ENCODE measurements around the gene FOXN1.

Gene FOXN1

DNA sequence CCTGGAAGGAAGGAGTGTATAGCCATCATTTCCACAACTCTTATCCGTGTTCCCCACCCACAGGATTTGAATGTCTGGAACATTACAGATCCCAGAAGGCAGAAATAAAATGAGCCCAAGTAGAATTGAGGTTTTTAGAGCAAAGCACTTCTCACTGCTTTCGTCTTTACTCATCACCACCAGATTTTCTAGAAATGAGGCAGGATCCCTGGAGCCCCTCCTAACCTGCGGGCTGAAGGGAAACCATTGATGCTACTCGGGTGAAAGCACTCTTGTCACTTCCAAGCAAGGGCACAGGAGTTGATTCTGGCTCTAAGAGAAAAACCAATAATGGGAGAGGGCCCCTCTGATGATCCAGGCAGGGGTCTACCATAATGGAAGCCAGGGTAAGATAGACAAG lies 73.4 kb downstream of the FOXN1 start:
- TF ChIP-seq, protein P1, sequence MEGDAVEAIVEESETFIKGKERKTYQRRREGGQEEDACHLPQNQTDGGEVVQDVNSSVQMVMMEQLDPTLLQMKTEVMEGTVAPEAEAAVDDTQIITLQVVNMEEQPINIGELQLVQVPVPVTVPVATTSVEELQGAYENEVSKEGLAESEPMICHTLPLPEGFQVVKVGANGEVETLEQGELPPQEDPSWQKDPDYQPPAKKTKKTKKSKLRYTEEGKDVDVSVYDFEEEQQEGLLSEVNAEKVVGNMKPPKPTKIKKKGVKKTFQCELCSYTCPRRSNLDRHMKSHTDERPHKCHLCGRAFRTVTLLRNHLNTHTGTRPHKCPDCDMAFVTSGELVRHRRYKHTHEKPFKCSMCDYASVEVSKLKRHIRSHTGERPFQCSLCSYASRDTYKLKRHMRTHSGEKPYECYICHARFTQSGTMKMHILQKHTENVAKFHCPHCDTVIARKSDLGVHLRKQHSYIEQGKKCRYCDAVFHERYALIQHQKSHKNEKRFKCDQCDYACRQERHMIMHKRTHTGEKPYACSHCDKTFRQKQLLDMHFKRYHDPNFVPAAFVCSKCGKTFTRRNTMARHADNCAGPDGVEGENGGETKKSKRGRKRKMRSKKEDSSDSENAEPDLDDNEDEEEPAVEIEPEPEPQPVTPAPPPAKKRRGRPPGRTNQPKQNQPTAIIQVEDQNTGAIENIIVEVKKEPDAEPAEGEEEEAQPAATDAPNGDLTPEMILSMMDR (IDR thresholded peaks at IDR 0.05; ENCODE audit: borderline replicate concordance, control extremely low read depth, extremely low read depth, insufficient read depth, missing control alignments): no peak
- DNase-seq (ENCODE audit: low spot score): peak; percentile 56
- in situ Hi-C loops (cut with MboI; ENCODE audit: low sequenced_read_pairs, unreplicated experiment): no loop called here

GRCh38 chr17:28580959-28581358 lies 74.8 kb downstream of the FOXN1 start:
- TF ChIP-seq, protein P1 (IDR thresholded peaks at IDR 0.05; ENCODE audit: borderline replicate concordance, control extremely low read depth, extremely low read depth, insufficient read depth, missing control alignments): no peak
- in situ Hi-C loops (cut with MboI; ENCODE audit: low sequenced_read_pairs, unreplicated experiment): no loop called here
- DNase-seq (ENCODE audit: low spot score): no peak

DNA sequence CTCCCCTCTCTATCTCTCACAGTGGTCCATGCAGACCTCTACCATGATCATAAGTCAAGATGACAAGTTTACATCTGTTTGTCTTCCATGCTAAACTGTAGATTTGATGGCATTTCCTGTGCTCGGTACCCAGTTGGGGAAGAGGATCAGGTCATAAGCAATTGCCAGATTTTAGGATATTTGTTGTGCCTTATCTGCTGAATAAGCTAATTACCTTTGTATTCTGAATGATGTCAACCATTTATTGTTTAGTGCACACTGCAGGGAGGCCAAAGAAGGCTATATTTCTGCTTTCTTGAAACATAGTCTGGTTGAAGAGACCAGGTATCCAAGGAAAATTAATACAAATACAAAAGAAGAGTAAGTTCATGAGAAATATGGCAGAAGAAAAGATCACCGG lies 76.4 kb downstream of the FOXN1 start:
- DNase-seq (ENCODE audit: low spot score): no peak
- in situ Hi-C loops (cut with MboI; ENCODE audit: low sequenced_read_pairs, unreplicated experiment): no loop called here
- TF ChIP-seq, protein P1 (IDR thresholded peaks at IDR 0.05; ENCODE audit: borderline replicate concordance, control extremely low read depth, extremely low read depth, insufficient read depth, missing control alignments): no peak

GRCh38 chr17:28584434-28584833 lies 78.3 kb downstream of the FOXN1 start:
- no peak for DNase-seq (ENCODE audit: low spot score)
- TF ChIP-seq, protein P1 (IDR thresholded peaks at IDR 0.05; ENCODE audit: borderline replicate concordance, control extremely low read depth, extremely low read depth, insufficient read depth, missing control alignments): no peak
- in situ Hi-C loops (cut with MboI; ENCODE audit: low sequenced_read_pairs, unreplicated experiment): no loop called here

- DNase-seq (ENCODE audit: low spot score): no peak
- in situ Hi-C loops (cut with MboI; ENCODE audit: low sequenced_read_pairs, unreplicated experiment): no loop called here
- TF ChIP-seq, protein P1 (IDR thresholded peaks at IDR 0.05; ENCODE audit: borderline replicate concordance, control extremely low read depth, extremely low read depth, insufficient read depth, missing control alignments): no peak
Observed at GRCh38 chr17:28585851-28586250, 79.7 kb downstream of the FOXN1 start.
